GM21723 (cell line): ENCODE results near the gene KCNG2.
"Not testable (repeated sequence)": the region's sequence is repeated elsewhere in the genome, so short reads cannot be mapped to it uniquely, and the experiment has no call there.

Source experiments
- ATAC-seq: cut with Tn5 transposase; IDR thresholded peaks from one replicate; pipeline ENCODE4 v1.9.1; 2021; ENCODE audit warnings: mild to moderate bottlenecking, moderate library complexity; ENCODE audit not compliant: unreplicated experiment

The KCNG2 gene

GRCh38 chr18:79851489-79851888 is 53.8 kb downstream of the KCNG2 start:
- ATAC-seq: no peak

GRCh38 chr18:79851950-79852349 is 54.2 kb downstream of the KCNG2 start:
- no peak for ATAC-seq

GRCh38 chr18:79852561-79853302 is 55.0 kb downstream of the KCNG2 start:
- no peak for ATAC-seq

- ATAC-seq: no peak
These were observed 55.7 kb downstream of the KCNG2 start for GRCh38 chr18:79853303-79853992.

GRCh38 chr18:79853993-79854364 is 56.2 kb downstream of the KCNG2 start:
- no peak for ATAC-seq

GRCh38 chr18:79855147-79855933 is 57.6 kb downstream of the KCNG2 start:
- ATAC-seq: peak; percentile 71

- ATAC-seq: peak; percentile 81
These were observed 58.6 kb downstream of the KCNG2 start for GRCh38 chr18:79856119-79857007.

DNA sequence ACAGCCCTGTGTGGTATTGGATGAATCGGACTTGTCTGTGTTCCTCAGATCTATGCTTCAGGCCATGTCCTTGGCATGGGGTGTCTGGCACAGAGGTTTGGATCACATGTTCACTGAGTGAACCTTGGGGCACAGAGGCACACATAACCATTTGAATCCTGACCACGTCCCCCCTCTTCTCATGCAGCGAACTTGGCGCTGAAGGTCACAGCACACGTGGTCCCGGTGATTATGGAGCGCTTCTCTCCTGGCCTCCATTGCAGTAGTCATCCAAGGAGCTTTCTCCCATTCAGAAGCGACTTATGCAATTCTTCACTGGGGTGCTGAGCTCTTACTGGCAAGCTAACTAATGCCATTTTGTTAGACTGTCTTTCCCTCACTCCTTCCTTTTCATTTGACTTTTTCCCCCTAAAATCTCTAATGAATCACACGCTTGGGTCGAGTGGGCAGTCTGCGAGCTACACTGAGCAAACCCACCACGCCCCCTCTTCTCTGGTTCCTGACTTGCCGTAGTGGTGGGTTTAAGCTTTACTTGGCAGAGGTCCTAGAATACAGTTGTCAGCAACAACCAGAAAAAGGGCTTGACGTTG is 59.4 kb downstream of the KCNG2 start:
- no peak for ATAC-seq

GRCh38 chr18:79859314-79859713 is 61.6 kb downstream of the KCNG2 start:
- ATAC-seq: no peak

DNA sequence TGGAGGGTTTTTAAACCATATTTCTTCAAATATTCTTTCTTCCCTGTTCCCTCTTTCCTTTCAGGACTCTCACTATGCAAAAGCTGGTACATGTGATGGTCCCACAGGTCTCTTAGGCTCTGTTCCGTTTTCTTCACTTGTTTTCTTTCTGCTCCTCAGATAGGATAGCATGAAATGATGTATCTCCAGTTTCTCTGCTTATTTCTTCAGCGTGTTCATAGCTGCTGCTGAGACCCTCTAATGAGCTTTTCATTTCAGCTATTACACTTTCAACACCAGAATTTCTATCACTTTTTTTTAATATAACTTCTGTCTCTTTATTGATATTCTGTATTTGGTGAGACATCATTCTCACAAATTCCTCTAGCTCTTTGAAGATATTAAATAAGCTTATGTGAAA is 63.9 kb downstream of the KCNG2 start:
- no peak for ATAC-seq

GRCh38 chr18:79862562-79862961 is 64.8 kb downstream of the KCNG2 start:
- no peak for ATAC-seq

- no peak for ATAC-seq
These were observed 65.6 kb downstream of the KCNG2 start for GRCh38 chr18:79863161-79864005.

GRCh38 chr18:79864006-79864725 is 66.4 kb downstream of the KCNG2 start:
- no peak for ATAC-seq

GRCh38 chr18:79864955-79865354 is 67.2 kb downstream of the KCNG2 start:
- not testable (repeated sequence) for ATAC-seq

DNA sequence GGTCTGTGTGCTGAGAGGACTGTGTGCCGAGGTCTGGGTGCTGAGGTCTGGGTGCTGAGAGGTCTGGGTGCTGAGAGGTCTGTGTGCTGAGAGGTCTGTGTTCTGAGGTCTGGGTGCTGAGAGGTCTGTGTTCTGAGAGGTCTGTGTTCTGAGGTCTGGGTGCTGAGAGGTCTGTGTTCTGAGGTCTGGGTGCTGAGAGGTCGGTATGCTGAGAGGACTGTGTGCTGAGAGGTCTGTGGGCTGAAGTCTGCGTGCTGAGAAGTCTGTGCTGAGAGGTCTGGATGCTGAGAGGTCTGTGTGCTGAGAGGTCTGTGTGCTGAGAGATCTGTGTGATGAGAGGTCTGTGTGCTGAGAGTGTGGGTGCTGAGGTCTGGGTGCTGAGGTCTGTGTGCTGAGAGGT is 68.2 kb downstream of the KCNG2 start:
- not testable (repeated sequence) for ATAC-seq

- no peak for ATAC-seq
These were observed 69.3 kb downstream of the KCNG2 start for GRCh38 chr18:79866889-79867574.

DNA sequence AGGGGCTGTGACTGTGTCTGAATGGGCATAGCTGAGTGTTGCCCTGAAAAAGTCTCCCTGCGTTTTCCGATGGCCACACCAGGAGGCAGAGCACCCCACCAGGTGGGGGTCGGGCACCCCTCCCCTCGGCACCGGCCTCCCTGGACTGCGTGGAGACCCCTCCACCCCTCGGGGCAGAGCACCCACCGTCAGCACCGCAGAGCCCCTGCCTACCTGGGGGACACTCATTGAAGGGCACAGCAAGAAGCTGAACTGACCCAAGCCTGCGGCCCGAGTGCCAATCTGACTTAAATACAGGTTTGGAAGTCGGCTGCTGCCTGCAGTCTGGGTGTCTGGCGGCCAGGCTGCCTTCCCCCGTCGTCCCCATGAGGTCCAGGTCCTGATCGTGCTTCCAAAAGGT is 69.9 kb downstream of the KCNG2 start:
- no peak for ATAC-seq

DNA sequence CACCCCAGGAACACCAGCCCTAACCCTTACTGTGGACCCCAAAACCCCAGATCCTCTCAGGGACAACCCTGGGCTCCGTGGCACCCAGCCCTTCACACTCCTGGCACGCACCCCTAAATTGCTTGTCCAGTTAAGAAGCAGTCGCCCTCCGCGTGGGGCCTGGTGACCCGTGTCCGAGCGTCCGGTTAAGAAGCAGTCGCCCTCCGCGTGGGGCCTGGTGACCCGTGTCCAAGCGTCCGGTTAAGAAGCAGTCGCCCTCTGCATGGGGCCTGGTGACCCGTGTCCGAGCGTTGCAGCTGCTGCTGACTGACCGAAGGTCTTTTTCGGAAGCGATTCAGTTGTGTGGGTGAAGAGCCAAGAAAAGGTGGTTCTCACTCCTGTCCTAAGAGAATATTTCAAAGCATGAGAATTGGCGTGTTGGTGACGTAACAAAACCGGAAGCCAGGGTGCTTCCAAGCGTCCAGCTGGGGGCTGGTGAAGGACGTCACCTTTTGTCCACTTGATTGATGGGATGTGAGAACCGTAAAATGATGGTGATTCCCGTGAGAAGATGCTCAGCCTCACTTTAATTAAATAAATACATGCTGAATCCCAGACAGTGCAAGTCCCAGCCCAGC is 70.5 kb downstream of the KCNG2 start:
- no peak for ATAC-seq
